Effector memory CD4-positive, alpha-beta T cell (primary cell): ENCODE data around the gene PNPLA1.

Source experiments
- DNase-seq, 3 donors: peaks; one replicate each; pipeline ENCODE4 v3.0.0-alpha.2; 2020
- H3K27ac ChIP-seq: 2 replicates; pipeline ENCODE4 v1.7.0; 2013; ENCODE audit warnings: mild to moderate bottlenecking, low read length, moderate library complexity; ENCODE audit not compliant: insufficient read depth, poor library complexity, severe bottlenecking
- H3K27me3 ChIP-seq: replicated peaks from 2 replicates; pipeline ENCODE4 v1.7.0; 2013; ENCODE audit warnings: mild to moderate bottlenecking, low read length; ENCODE audit not compliant: insufficient read depth, control insufficient read depth, poor library complexity, severe bottlenecking
- H3K36me3 ChIP-seq: 2 replicates; pipeline ENCODE4 v1.7.0; 2013; ENCODE audit warnings: mild to moderate bottlenecking, low read length, moderate library complexity; ENCODE audit not compliant: control insufficient read depth, insufficient read depth
- H3K4me1 ChIP-seq: 2 replicates; pipeline ENCODE4 v1.7.0; 2013; ENCODE audit warnings: low read length, mild to moderate bottlenecking; ENCODE audit not compliant: control insufficient read depth, insufficient read depth, poor library complexity, severe bottlenecking
- H3K4me3 ChIP-seq: 2 replicates; pipeline ENCODE4 v1.7.0; 2013; ENCODE audit warnings: low read length, low read depth, mild to moderate bottlenecking; ENCODE audit not compliant: insufficient read depth, poor library complexity, severe bottlenecking
- H3K9me3 ChIP-seq: 2 replicates; pipeline ENCODE4 v1.7.0; 2013; ENCODE audit warnings: mild to moderate bottlenecking, low read length, moderate library complexity; ENCODE audit not compliant: control insufficient read depth

Gene PNPLA1

GRCh38 chr6:36267731-36268477 is 2.0 kb upstream of the PNPLA1 start:
- no peaks in the 10 kb centered on the region for H3K4me1 ChIP-seq

GRCh38 chr6:36268478-36269275 is 1.2 kb upstream of the PNPLA1 start:
- Histone ChIP-seq H3K27ac (no peak overlapping the region), H3K36me3 (no peaks in the 10 kb centered on the region), H3K27me3 (peaks cover 5% of the 10 kb centered on the region), H3K9me3 (no peaks in the 10 kb centered on the region), H3K4me1 (no peaks in the 10 kb centered on the region), H3K4me3 (no peak overlapping the region)
- no peak for DNase-seq

More at GRCh38 chr6:36267731-36268477, 2.0 kb upstream of the PNPLA1 start:
- Histone ChIP-seq H3K27ac (no peak overlapping the region), H3K4me3 (no peak overlapping the region), H3K27me3 (peaks cover 5% of the 10 kb centered on the region), H3K36me3 (no peaks in the 10 kb centered on the region), H3K9me3 (no peaks in the 10 kb centered on the region)
- DNase-seq: no peak

- no peak for DNase-seq
- H3K36me3 ChIP-seq: no peaks in the 10 kb centered on the region
- no peaks in the 10 kb centered on the region for H3K9me3 ChIP-seq
- H3K27ac ChIP-seq: no peak overlapping the region
- H3K4me1 ChIP-seq: no peaks in the 10 kb centered on the region
- peaks cover 5% of the 10 kb centered on the region for H3K27me3 ChIP-seq
- H3K4me3 ChIP-seq: no peak overlapping the region
Measured at GRCh38 chr6:36272234-36272633, 2.4 kb downstream of the PNPLA1 start.

- H3K27ac ChIP-seq: no peak overlapping the region
- DNase-seq: no peak
- H3K4me3 ChIP-seq: no peak overlapping the region
- H3K36me3 ChIP-seq: no peaks in the 10 kb centered on the region
- H3K9me3 ChIP-seq: no peaks in the 10 kb centered on the region
- H3K4me1 ChIP-seq: no peaks in the 10 kb centered on the region
- H3K27me3 ChIP-seq: peaks cover 5% of the 10 kb centered on the region
Measured at GRCh38 chr6:36273067-36273466, 3.2 kb downstream of the PNPLA1 start.

- peaks cover 5% of the 10 kb centered on the region for H3K27me3 ChIP-seq
Measured at GRCh38 chr6:36273802-36274514, 4.1 kb downstream of the PNPLA1 start.

GRCh38 chr6:36276581-36277536 is 7.0 kb downstream of the PNPLA1 start:
- Histone ChIP-seq H3K9me3 (no peaks in the 10 kb centered on the region), H3K27ac (no peak overlapping the region), H3K27me3 (no peaks in the 10 kb centered on the region), H3K4me3 (no peak overlapping the region), H3K4me1 (no peaks in the 10 kb centered on the region), H3K36me3 (no peaks in the 10 kb centered on the region)
- DNase-seq: no peak

More at GRCh38 chr6:36273802-36274514, 4.1 kb downstream of the PNPLA1 start:
- Histone ChIP-seq H3K27ac (no peak overlapping the region), H3K9me3 (no peaks in the 10 kb centered on the region), H3K4me3 (no peak overlapping the region), H3K36me3 (no peaks in the 10 kb centered on the region), H3K4me1 (no peaks in the 10 kb centered on the region)
- DNase-seq: no peak

GRCh38 chr6:36277946-36278470 is 8.1 kb downstream of the PNPLA1 start:
- no peaks in the 10 kb centered on the region for H3K4me1 ChIP-seq
- no peaks in the 10 kb centered on the region for H3K9me3 ChIP-seq
- no peak overlapping the region for H3K27ac ChIP-seq
- H3K4me3 ChIP-seq: no peak overlapping the region
- no peaks in the 10 kb centered on the region for H3K27me3 ChIP-seq
- H3K36me3 ChIP-seq: no peaks in the 10 kb centered on the region
- no peak for DNase-seq

- Histone ChIP-seq H3K9me3 (no peaks in the 10 kb centered on the region), H3K4me1 (no peaks in the 10 kb centered on the region), H3K36me3 (no peaks in the 10 kb centered on the region), H3K27ac (no peak overlapping the region), H3K27me3 (peaks cover 3% of the 10 kb centered on the region), H3K4me3 (no peak overlapping the region)
- no peak for DNase-seq
Measured at GRCh38 chr6:36280467-36280866, 10.6 kb downstream of the PNPLA1 start.

- DNase-seq: no peak
- Histone ChIP-seq H3K4me1 (no peaks in the 10 kb centered on the region), H3K27me3 (peaks cover 3% of the 10 kb centered on the region), H3K27ac (no peak overlapping the region), H3K4me3 (no peak overlapping the region), H3K9me3 (no peaks in the 10 kb centered on the region), H3K36me3 (no peaks in the 10 kb centered on the region)
Measured at GRCh38 chr6:36280983-36281382, 11.1 kb downstream of the PNPLA1 start.
